Stimulated activated naive CD8-positive, alpha-beta T cell treated with anti-CD3 and anti-CD28 coated beads, Interleukin-15, Interleukin-2, amounts not matched to agents 100 ng/mL and 50 ng/mL, for 24 hours (primary cell): Measurements from ENCODE around the gene IKZF2.

Experiments
- H3K27ac Mint-ChIP-seq: one replicate; pipeline ENCODE4 v1.8.0; 2021; ENCODE audit warnings: mild to moderate bottlenecking, mixed read lengths
- H3K27me3 Mint-ChIP-seq: one replicate; pipeline ENCODE4 v1.8.0; 2021; ENCODE audit warnings: mixed read lengths
- H3K36me3 Mint-ChIP-seq: one replicate; pipeline ENCODE4 v1.8.0; 2021; ENCODE audit warnings: low read depth, mixed read lengths
- H3K4me1 Mint-ChIP-seq: one replicate; pipeline ENCODE4 v1.8.0; 2021; ENCODE audit warnings: low read depth, mixed read lengths
- H3K4me3 Mint-ChIP-seq: one replicate; pipeline ENCODE4 v1.8.0; 2021; ENCODE audit warnings: mild to moderate bottlenecking, mixed read lengths
- H3K9me3 Mint-ChIP-seq: one replicate; pipeline ENCODE4 v1.8.0; 2021; ENCODE audit warnings: mixed read lengths

IKZF2 gene

GRCh38 chr2:213151437-213152064 lies at the start of gene IKZF2:
Gene IKZF2 (minus strand): TSS chr2:213151612. CDS start chr2:213148629, 2,983 bp downstream.
- Mint-ChIP-seq H3K27me3 (peaks cover 49% of the 10 kb centered on the region), H3K9me3 (no peaks in the 10 kb centered on the region), H3K4me1 (peaks cover 57% of the 10 kb centered on the region), H3K36me3 (no peaks in the 10 kb centered on the region), H3K4me3 (peak within 1 kb of the TSS; percentile 94), H3K27ac (peak within 1 kb of the TSS; percentile 93)

DNA sequence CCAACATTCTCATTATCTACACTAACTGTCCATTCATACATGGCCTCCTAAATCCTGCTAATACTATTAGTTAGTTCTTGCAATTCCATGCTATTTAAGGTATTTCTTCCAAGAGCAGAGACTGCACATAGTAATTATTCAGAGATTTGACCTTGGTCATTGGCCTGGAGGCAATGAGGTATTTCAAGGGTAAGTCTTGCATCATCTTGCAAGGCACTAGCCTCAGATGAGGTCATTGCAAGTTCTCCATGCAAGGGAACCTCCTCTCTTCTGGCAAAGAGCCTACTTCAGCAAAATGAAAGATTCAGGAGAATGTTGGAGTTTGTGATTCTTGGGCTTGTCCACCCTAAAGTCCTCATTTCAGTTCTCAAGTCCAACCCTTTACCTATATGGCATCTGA lies 48.5 kb upstream of the IKZF2 start:
- no peaks in the 10 kb centered on the region for H3K27me3 Mint-ChIP-seq
- no peak overlapping the region for H3K27ac Mint-ChIP-seq

DNA sequence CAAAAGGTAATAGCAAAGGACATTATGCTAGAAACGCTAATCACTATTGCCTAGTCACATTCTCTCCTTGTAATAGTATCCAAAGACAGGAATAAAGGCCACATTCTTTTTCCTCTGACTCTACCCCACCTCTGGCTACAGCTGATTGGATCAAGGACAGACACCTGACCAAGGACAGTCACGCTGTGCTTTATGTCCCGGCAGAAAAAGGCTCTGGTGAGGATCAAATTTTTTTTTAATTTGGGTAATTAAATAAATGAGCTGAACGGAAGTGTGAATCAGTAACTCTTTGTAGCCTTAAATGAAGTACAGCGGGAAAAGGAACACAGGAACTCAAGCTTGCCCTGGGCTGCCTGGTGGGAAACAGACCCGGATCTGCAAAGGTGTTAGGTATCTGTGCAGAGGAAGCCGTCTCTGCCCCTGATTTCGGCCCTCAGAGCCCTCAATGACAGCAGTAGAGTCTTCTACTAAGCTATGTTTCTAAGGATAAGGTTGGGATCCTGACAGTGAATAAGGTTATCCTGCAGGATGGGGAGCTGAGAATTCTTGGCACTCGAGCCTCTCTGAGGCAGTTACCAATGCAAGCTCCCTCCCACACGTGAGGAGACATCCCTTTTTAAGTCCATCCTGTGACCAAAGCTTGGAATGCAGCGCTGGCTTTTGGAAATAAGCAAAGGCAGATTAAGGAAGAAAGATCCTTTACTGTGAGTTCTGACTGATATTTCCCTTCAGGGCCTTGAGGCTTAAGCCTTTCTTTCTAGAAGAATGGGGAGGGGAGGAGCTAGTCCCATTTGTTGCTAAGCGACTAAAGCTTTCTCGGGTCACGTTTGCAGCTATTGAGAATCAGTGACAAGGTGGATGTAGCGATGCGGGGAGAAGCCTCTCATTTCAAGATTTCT lies 37.8 kb upstream of the IKZF2 start:
- no peak overlapping the region for H3K27ac Mint-ChIP-seq

More for the DNA sequence above, 48.5 kb upstream of the IKZF2 start:
- Mint-ChIP-seq H3K36me3 (no peaks in the 10 kb centered on the region), H3K4me3 (no peak overlapping the region), H3K4me1 (no peaks in the 10 kb centered on the region), H3K9me3 (peaks cover 8% of the 10 kb centered on the region)

GRCh38 chr2:213188533-213188867 lies 37.1 kb upstream of the IKZF2 start:
- Mint-ChIP-seq H3K9me3 (no peaks in the 10 kb centered on the region), H3K36me3 (no peaks in the 10 kb centered on the region), H3K27me3 (no peaks in the 10 kb centered on the region), H3K4me3 (no peak overlapping the region), H3K4me1 (peaks cover 3% of the 10 kb centered on the region), H3K27ac (no peak overlapping the region)

More for the DNA sequence above, 37.8 kb upstream of the IKZF2 start:
- H3K4me1 Mint-ChIP-seq, result peaks cover 3% of the 10 kb centered on the region
- H3K4me3 Mint-ChIP-seq, result no peak overlapping the region
- H3K9me3 Mint-ChIP-seq, result no peaks in the 10 kb centered on the region
- H3K27me3 Mint-ChIP-seq, result no peaks in the 10 kb centered on the region
- H3K36me3 Mint-ChIP-seq, result no peaks in the 10 kb centered on the region

- Mint-ChIP-seq H3K4me1 (peaks cover 3% of the 10 kb centered on the region), H3K9me3 (no peaks in the 10 kb centered on the region), H3K27ac (no peak overlapping the region), H3K36me3 (no peaks in the 10 kb centered on the region), H3K27me3 (no peaks in the 10 kb centered on the region), H3K4me3 (no peak overlapping the region)
Measured at GRCh38 chr2:213187833-213188532, 36.6 kb upstream of the IKZF2 start.

- Mint-ChIP-seq H3K27ac (no peak overlapping the region), H3K27me3 (no peaks in the 10 kb centered on the region), H3K36me3 (no peaks in the 10 kb centered on the region), H3K9me3 (no peaks in the 10 kb centered on the region), H3K4me3 (no peak overlapping the region), H3K4me1 (peaks cover 3% of the 10 kb centered on the region)
Measured at GRCh38 chr2:213187386-213187785, 36.0 kb upstream of the IKZF2 start.

- no peaks in the 10 kb centered on the region for H3K9me3 Mint-ChIP-seq
- H3K4me3 Mint-ChIP-seq, result no peak overlapping the region
- no peak overlapping the region for H3K27ac Mint-ChIP-seq
- H3K27me3 Mint-ChIP-seq, result no peaks in the 10 kb centered on the region
- peaks cover 3% of the 10 kb centered on the region for H3K4me1 Mint-ChIP-seq
- no peaks in the 10 kb centered on the region for H3K36me3 Mint-ChIP-seq
Measured at GRCh38 chr2:213185147-213185822, 33.9 kb upstream of the IKZF2 start.

DNA sequence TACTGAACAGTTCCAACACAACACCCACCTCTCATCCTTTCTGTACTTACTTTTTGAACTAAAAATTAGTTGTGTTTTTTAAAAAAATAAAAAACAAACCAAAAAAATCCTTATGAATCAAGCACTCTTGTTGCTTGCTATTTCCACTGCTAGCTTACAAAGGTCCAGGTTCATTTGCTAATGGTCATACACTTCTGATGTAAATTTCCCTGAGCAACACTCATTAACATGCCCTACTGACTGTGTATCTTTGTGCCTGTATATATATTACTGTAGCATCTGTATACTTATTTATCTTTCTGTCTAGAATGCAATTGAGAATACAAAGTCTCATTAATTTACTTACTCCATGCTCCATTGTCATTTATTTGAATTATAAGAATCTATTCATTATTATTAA lies 30.3 kb upstream of the IKZF2 start:
- H3K27me3 Mint-ChIP-seq, result peaks cover 3% of the 10 kb centered on the region
- H3K27ac Mint-ChIP-seq, result no peak overlapping the region
- no peaks in the 10 kb centered on the region for H3K36me3 Mint-ChIP-seq
- H3K4me1 Mint-ChIP-seq, result peaks cover 3% of the 10 kb centered on the region
- H3K9me3 Mint-ChIP-seq, result no peaks in the 10 kb centered on the region
- H3K4me3 Mint-ChIP-seq, result no peak overlapping the region

GRCh38 chr2:213177679-213178078 lies 26.3 kb upstream of the IKZF2 start:
- no peaks in the 10 kb centered on the region for H3K4me1 Mint-ChIP-seq
- H3K27ac Mint-ChIP-seq, result no peak overlapping the region
- no peaks in the 10 kb centered on the region for H3K9me3 Mint-ChIP-seq
- peaks cover 3% of the 10 kb centered on the region for H3K27me3 Mint-ChIP-seq
- no peak overlapping the region for H3K4me3 Mint-ChIP-seq
- no peaks in the 10 kb centered on the region for H3K36me3 Mint-ChIP-seq

DNA sequence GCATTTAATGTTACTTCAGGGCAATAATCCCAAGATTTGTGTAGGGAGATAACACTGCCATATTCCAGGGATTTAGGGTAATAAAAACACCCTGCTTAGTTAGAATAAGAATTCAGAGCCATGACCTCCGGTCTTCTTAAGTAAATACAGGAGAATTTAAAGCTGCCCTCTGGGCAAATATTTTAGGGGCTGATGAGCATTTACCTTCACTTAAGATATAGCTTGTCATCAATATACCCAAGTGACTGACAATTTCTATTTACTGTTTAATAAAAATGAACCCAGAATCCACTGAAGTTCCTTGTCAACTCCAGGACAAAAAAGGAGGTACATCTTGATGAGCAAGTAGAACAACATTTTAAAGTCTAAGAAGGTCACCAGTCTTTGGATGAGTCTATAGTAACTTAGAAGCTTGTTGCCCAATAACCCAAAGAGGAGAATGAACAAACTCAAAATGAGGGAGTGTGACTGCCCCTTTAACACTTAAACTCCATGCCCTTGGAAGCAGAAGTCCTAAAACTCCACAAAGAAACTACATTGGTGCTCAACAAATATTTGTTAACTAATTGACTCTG lies 24.3 kb upstream of the IKZF2 start:
- H3K27me3 Mint-ChIP-seq, result peaks cover 3% of the 10 kb centered on the region
- no peak overlapping the region for H3K27ac Mint-ChIP-seq
- no peaks in the 10 kb centered on the region for H3K4me1 Mint-ChIP-seq
- H3K36me3 Mint-ChIP-seq, result no peaks in the 10 kb centered on the region
- H3K9me3 Mint-ChIP-seq, result no peaks in the 10 kb centered on the region
- H3K4me3 Mint-ChIP-seq, result no peak overlapping the region

DNA sequence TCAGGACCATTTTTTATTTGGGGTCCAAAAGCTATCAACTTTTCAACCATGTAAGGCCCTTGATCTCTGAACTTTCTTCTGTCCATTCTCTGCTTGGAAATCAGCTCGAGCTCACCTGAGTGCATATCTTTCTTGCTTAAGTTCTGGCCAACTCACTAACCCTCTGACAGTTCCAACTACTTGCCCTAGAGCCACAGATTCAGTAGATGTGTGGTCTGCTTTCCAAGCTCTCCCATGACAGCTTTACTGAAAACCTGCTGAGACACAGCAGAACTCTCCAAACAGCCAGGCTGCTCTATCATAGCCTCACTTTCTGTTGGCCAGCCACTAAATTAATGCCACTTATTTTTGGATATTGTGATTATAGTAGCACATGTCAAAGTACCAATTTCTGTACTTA lies 21.2 kb upstream of the IKZF2 start:
- H3K36me3 Mint-ChIP-seq, result no peaks in the 10 kb centered on the region
- H3K27me3 Mint-ChIP-seq, result no peaks in the 10 kb centered on the region
- H3K9me3 Mint-ChIP-seq, result no peaks in the 10 kb centered on the region
- no peak overlapping the region for H3K4me3 Mint-ChIP-seq
- no peak overlapping the region for H3K27ac Mint-ChIP-seq
- no peaks in the 10 kb centered on the region for H3K4me1 Mint-ChIP-seq

GRCh38 chr2:213171147-213171546 lies 19.7 kb upstream of the IKZF2 start:
- H3K4me3 Mint-ChIP-seq, result no peak overlapping the region
- no peak overlapping the region for H3K27ac Mint-ChIP-seq
- H3K4me1 Mint-ChIP-seq, result no peaks in the 10 kb centered on the region
- no peaks in the 10 kb centered on the region for H3K36me3 Mint-ChIP-seq
- no peaks in the 10 kb centered on the region for H3K27me3 Mint-ChIP-seq
- H3K9me3 Mint-ChIP-seq, result no peaks in the 10 kb centered on the region

DNA sequence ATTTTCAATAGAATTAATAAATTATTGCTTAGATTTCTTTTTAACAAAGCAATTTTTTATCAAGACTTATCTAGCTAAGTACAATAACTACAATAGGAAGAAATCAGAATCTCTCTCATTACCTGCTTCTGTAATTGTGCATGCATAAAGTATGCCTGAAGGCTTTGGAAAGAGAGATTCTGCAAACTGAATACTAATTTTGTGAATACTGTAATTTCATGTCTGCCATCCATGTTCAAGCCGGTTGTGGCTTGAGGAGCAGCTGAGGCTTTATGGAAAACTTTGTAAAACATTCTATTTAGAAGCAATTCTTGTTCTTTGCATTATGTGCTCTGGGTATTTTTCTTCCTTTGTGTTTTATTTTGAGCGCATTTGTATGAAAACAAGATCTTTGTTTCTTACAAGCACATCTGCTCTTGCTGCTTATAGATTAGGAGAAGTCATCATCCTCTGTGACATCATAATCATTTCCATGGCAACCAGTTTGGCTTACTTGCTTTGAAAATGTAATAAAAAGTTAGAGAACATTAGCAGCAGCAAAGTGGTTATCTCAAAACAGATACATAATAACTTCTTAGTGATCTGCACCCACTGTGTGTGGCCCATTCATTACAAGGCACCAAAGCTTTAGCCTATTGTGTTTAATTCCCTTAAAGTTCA lies 16.0 kb upstream of the IKZF2 start:
- no peak overlapping the region for H3K4me3 Mint-ChIP-seq
- H3K4me1 Mint-ChIP-seq, result peaks cover 4% of the 10 kb centered on the region
- H3K9me3 Mint-ChIP-seq, result no peaks in the 10 kb centered on the region
- no peak overlapping the region for H3K27ac Mint-ChIP-seq
- H3K27me3 Mint-ChIP-seq, result no peaks in the 10 kb centered on the region
- H3K36me3 Mint-ChIP-seq, result no peaks in the 10 kb centered on the region

- Mint-ChIP-seq H3K27ac (peak overlapping the region; percentile 36), H3K4me1 (peaks cover 4% of the 10 kb centered on the region), H3K4me3 (peak overlapping the region; percentile 18), H3K9me3 (no peaks in the 10 kb centered on the region), H3K27me3 (no peaks in the 10 kb centered on the region), H3K36me3 (no peaks in the 10 kb centered on the region)
Measured at GRCh38 chr2:213166109-213166508, 14.7 kb upstream of the IKZF2 start.
